ENCODE data around the gene INTS3.

- no peak for TF ChIP-seq CTCF (conservative IDR thresholded peaks at IDR 0.05)
- TF ChIP-seq ZFX (IDR thresholded peaks at IDR 0.05) = no peak
Measured at GRCh38 chr1:153698923-153699714, 28.7 kb upstream of the INTS3 start.
